Neuronal stem cell (in vitro differentiated cells): ENCODE results near the gene JMJD6.
A peak's percentile ranks its signal among the peaks of the same experiment; 100 is the strongest.
"Not testable (repeated sequence)": the region's sequence is repeated elsewhere in the genome, so short reads cannot be mapped to it uniquely, and the experiment has no call there.

ENCODE experiments used
- DNase-seq: peaks from one replicate; pipeline ENCODE4 v3.0.0-alpha.2; 2013; ENCODE audit warnings: low spot score
- H2AFZ ChIP-seq: one replicate; pipeline ENCODE4 v1.6.1; 2013; ENCODE audit warnings: mild to moderate bottlenecking, low read length, inconsistent platforms
- H2AK5ac ChIP-seq: 2 replicates; pipeline ENCODE4 v1.6.1; 2013; ENCODE audit warnings: low read depth, mild to moderate bottlenecking, inconsistent platforms, low read length, moderate library complexity, mixed read lengths
- H2BK120ac ChIP-seq: 2 replicates; pipeline ENCODE4 v1.6.1; 2013; ENCODE audit warnings: low read depth, mild to moderate bottlenecking, inconsistent platforms, low read length, moderate library complexity, mixed read lengths
- H2BK12ac ChIP-seq: one replicate; pipeline ENCODE4 v1.6.1; 2013; ENCODE audit warnings: low read length, inconsistent platforms
- H2BK15ac ChIP-seq: 2 replicates; pipeline ENCODE4 v1.6.1; 2013; ENCODE audit warnings: mild to moderate bottlenecking, low read length, inconsistent platforms, mixed read lengths
- H2BK5ac ChIP-seq: one replicate; pipeline ENCODE4 v1.6.1; 2013; ENCODE audit warnings: inconsistent platforms, mild to moderate bottlenecking, low read length, moderate library complexity
- H3K14ac ChIP-seq: one replicate; pipeline ENCODE4 v1.6.1; 2013; ENCODE audit warnings: low read length, inconsistent platforms
- H3K18ac ChIP-seq: 2 replicates; pipeline ENCODE4 v1.6.1; 2013; ENCODE audit warnings: low read length, inconsistent platforms
- H3K23ac ChIP-seq: 2 replicates; pipeline ENCODE4 v1.6.1; 2013; ENCODE audit warnings: low read depth, mild to moderate bottlenecking, mixed read lengths, low read length, inconsistent platforms; ENCODE audit not compliant: poor library complexity
- H3K27ac ChIP-seq: replicated peaks from 3 replicates; pipeline ENCODE4 v1.5.1; 2013; ENCODE audit warnings: low read length, inconsistent platforms
- H3K27me3 ChIP-seq, 3 experiments: 2 replicates each; pipeline ENCODE4 v1.6.1; 2013; ENCODE audit warnings: low read length in 3 of 3, mild to moderate bottlenecking in 2 of 3, inconsistent platforms in 1 of 3, low read depth in 1 of 3, mixed read lengths in 1 of 3, moderate library complexity in 1 of 3; ENCODE audit not compliant: control insufficient read depth in 3 of 3, insufficient read depth in 3 of 3
- H3K36me3 ChIP-seq, 2 donors: replicated peaks in 1 of 2; 2 replicates each; pipeline ENCODE4 v1.6.1; 2013; ENCODE audit warnings: low read length in 2 of 2; ENCODE audit not compliant: control insufficient read depth in 2 of 2, insufficient read depth in 2 of 2
- H3K4ac ChIP-seq: 2 replicates; pipeline ENCODE4 v1.6.1; 2013; ENCODE audit warnings: inconsistent platforms, mild to moderate bottlenecking, low read length, moderate library complexity
- H3K4me1 ChIP-seq, 2 donors: 1 replicate in 1 of 2; 2 replicates in 1 of 2; pipeline ENCODE4 v1.6.1; 2013; ENCODE audit warnings: low read length in 2 of 2, low read depth in 1 of 2; ENCODE audit not compliant: control insufficient read depth in 2 of 2, insufficient read depth in 1 of 2
- H3K4me2 ChIP-seq: one replicate; pipeline ENCODE4 v1.6.1; 2013; ENCODE audit warnings: mild to moderate bottlenecking, low read length, inconsistent platforms; ENCODE audit not compliant: insufficient read depth, poor library complexity, severe bottlenecking
- H3K4me3 ChIP-seq, 2 donors: 2 replicates each; pipeline ENCODE4 v1.5.1; 2013; ENCODE audit warnings: low read length in 2 of 2, mild to moderate bottlenecking in 2 of 2, inconsistent platforms in 1 of 2, moderate library complexity in 1 of 2
- H3K79me1 ChIP-seq: one replicate; pipeline ENCODE4 v1.6.1; 2013; ENCODE audit warnings: low read depth, mild to moderate bottlenecking, inconsistent platforms, low read length, moderate library complexity
- H3K9ac ChIP-seq: one replicate; pipeline ENCODE4 v1.6.1; 2013; ENCODE audit warnings: mild to moderate bottlenecking, low read depth, low read length, inconsistent platforms; ENCODE audit not compliant: poor library complexity
- H3K9me3 ChIP-seq, 2 donors: replicated peaks in 1 of 2; 2 replicates each; pipeline versions ENCODE3 to v1.6.1; 2013; ENCODE audit warnings: low read length in 2 of 2, mild to moderate bottlenecking in 2 of 2, inconsistent platforms in 1 of 2, low read depth in 1 of 2, mixed read lengths in 1 of 2, moderate library complexity in 1 of 2; ENCODE audit not compliant: control insufficient read depth in 2 of 2, insufficient read depth in 1 of 2
- H4K8ac ChIP-seq: one replicate; pipeline ENCODE4 v1.6.1; 2013; ENCODE audit warnings: low read depth, mild to moderate bottlenecking, inconsistent platforms, low read length, moderate library complexity
- H4K91ac ChIP-seq: one replicate; pipeline ENCODE4 v1.6.1; 2013; ENCODE audit warnings: low read length, low read depth, mild to moderate bottlenecking, inconsistent platforms; ENCODE audit not compliant: poor library complexity
- WGBS, 2 donors: extraction: QIAGEN DNeasy Blood & Tissue Kit; methylation state at CpG; one replicate each; pipeline ENCODE4 v1.1.7; 2013; ENCODE audit warnings: missing lambda C conversion rate in 2 of 2, mixed read lengths in 1 of 2; ENCODE audit not compliant: insufficient read length in 2 of 2, insufficient replicate concordance in 1 of 2; ENCODE audit errors: extremely low coverage in 2 of 2; 5-methylcytosine and 5-hydroxymethylcytosine counted together

JMJD6 gene

GRCh38 chr17:76725580-76726230 lies 701 bp downstream of the JMJD6 start:
- no peak for DNase-seq

GRCh38 chr17:76723812-76724211 lies 2.6 kb downstream of the JMJD6 start:
- Histone ChIP-seq H4K91ac (no peak overlapping the region), H3K14ac (no peak overlapping the region), H3K23ac (no peak overlapping the region), H3K18ac (no peak overlapping the region), H2BK15ac (no peak overlapping the region), H3K4ac (no peak overlapping the region), H3K9me3 (no peaks in the 10 kb centered on the region), H2AFZ (no peak overlapping the region), H3K4me3 (no peak overlapping the region), H4K8ac (no peak overlapping the region), H2BK120ac (no peak overlapping the region), H3K27me3 (no peaks in the 10 kb centered on the region), H2AK5ac (no peak overlapping the region), H3K9ac (no peak overlapping the region), H3K79me1 (peaks cover 6% of the 10 kb centered on the region), H3K4me2 (no peak overlapping the region), H3K36me3 (peaks cover 28 to 65% of the 10 kb centered on the region in 2 donors), H2BK12ac (no peak overlapping the region), H3K27ac (no peak overlapping the region), H2BK5ac (no peak overlapping the region), H3K4me1 (peaks cover 5 to 11% of the 10 kb centered on the region in 2 donors)
- no CpG with 5 or more reads among the region's 9 CpGs for WGBS, 2 donors
- no peak for DNase-seq

More at GRCh38 chr17:76725580-76726230, 701 bp downstream of the JMJD6 start:
- H2BK5ac ChIP-seq, result peak overlapping the region; percentile 90
- H3K9ac ChIP-seq, result peak overlapping the region; percentile 93
- no peaks in the 10 kb centered on the region for H3K9me3 ChIP-seq
- H3K36me3 ChIP-seq, result peaks cover 18 to 58% of the 10 kb centered on the region in 2 donors
- H3K27me3 ChIP-seq, result no peaks in the 10 kb centered on the region
- peak overlapping the region; percentile 71 for H3K14ac ChIP-seq
- no peak overlapping the region for H4K91ac ChIP-seq
- peak overlapping the region; percentile 28 for H2AK5ac ChIP-seq
- peak overlapping the region; percentile 97 to 100 for H3K4me3 ChIP-seq
- peak overlapping the region; percentile 98 for H3K23ac ChIP-seq
- peak overlapping the region; percentile 86 for H3K4me2 ChIP-seq
- H3K18ac ChIP-seq, result peak overlapping the region; percentile 84
- H3K4ac ChIP-seq, result no peak overlapping the region
- H2BK15ac ChIP-seq, result peak overlapping the region; percentile 64
- peak overlapping the region; percentile 75 for H3K27ac ChIP-seq
- H2BK120ac ChIP-seq, result peak overlapping the region; percentile 72
- H2BK12ac ChIP-seq, result no peak overlapping the region
- WGBS, 2 donors, result no CpG with 5 or more reads among the region's 38 CpGs
- peaks cover 6% of the 10 kb centered on the region for H3K79me1 ChIP-seq
- peak overlapping the region; percentile 98 for H2AFZ ChIP-seq
- H3K4me1 ChIP-seq, result peaks cover 5 to 11% of the 10 kb centered on the region in 2 donors
- H4K8ac ChIP-seq, result no peak overlapping the region

GRCh38 chr17:76722977-76723376 lies 3.4 kb downstream of the JMJD6 start:
- H3K9ac ChIP-seq, H4K91ac ChIP-seq, H3K4ac ChIP-seq, H3K27me3 ChIP-seq, DNase-seq, H4K8ac ChIP-seq, H3K4me1 ChIP-seq, H3K27ac ChIP-seq, H3K4me3 ChIP-seq, H2BK5ac ChIP-seq, H3K4me2 ChIP-seq, H2AK5ac ChIP-seq, H3K9me3 ChIP-seq, H2BK12ac ChIP-seq, H2AFZ ChIP-seq, H3K79me1 ChIP-seq, H3K18ac ChIP-seq, H2BK15ac ChIP-seq, H3K23ac ChIP-seq, H2BK120ac ChIP-seq, H3K14ac ChIP-seq: not testable (repeated sequence)
- H3K36me3 ChIP-seq, result peaks cover 35 to 71% of the 10 kb centered on the region in 2 donors
- no CpG with 5 or more reads among the region's 8 CpGs for WGBS, 2 donors

- Histone ChIP-seq H3K27ac (no peak overlapping the region), H3K18ac (no peak overlapping the region), H3K27me3 (no peaks in the 10 kb centered on the region), H3K79me1 (peaks cover 3% of the 10 kb centered on the region), H4K91ac (no peak overlapping the region), H3K9me3 (no peaks in the 10 kb centered on the region), H2BK15ac (no peak overlapping the region), H4K8ac (no peak overlapping the region), H2BK120ac (no peak overlapping the region), H3K4me3 (no peak overlapping the region), H2BK5ac (no peak overlapping the region), H3K36me3 (peaks cover 38 to 74% of the 10 kb centered on the region in 2 donors), H3K4me2 (no peak overlapping the region), H3K23ac (no peak overlapping the region), H3K14ac (no peak overlapping the region), H2AK5ac (no peak overlapping the region), H2BK12ac (no peak overlapping the region), H3K4ac (no peak overlapping the region), H2AFZ (no peak overlapping the region), H3K4me1 (peaks cover 3 to 4% of the 10 kb centered on the region in 2 donors), H3K9ac (no peak overlapping the region)
- no CpG with 5 or more reads among the region's 8 CpGs for WGBS, 2 donors
- DNase-seq, result no peak
Observed at GRCh38 chr17:76722279-76722678, 4.1 kb downstream of the JMJD6 start.
